Ishikawa (cell line): Measurements from ENCODE around the gene DENND4A.

Experiments
- CEBPB ChIP-seq: IDR thresholded peaks from 2 replicates; pipeline ENCODE4 v1.6.1; 2012
- CREB1 ChIP-seq: IDR thresholded peaks from 2 replicates; pipeline ENCODE4 v1.6.1; 2012; ENCODE audit warnings: low read depth
- EGR1 ChIP-seq: IDR thresholded peaks from 2 replicates; pipeline ENCODE4 v1.6.1; 2012
- EP300 ChIP-seq: IDR thresholded peaks from 2 replicates; pipeline ENCODE4 v1.6.1; 2012; ENCODE audit warnings: borderline replicate concordance
- FOXM1 ChIP-seq: IDR thresholded peaks from 2 replicates; pipeline ENCODE4 v1.6.1; 2012; ENCODE audit warnings: low read depth, borderline replicate concordance
- MAX ChIP-seq: IDR thresholded peaks from 2 replicates; pipeline ENCODE4 v1.6.1; 2012
- NFIC ChIP-seq: IDR thresholded peaks from 2 replicates; pipeline ENCODE4 v1.6.1; 2012
- RAD21 ChIP-seq: IDR thresholded peaks from 2 replicates; pipeline ENCODE4 v1.6.1; 2012; ENCODE audit warnings: low read depth
- REST ChIP-seq: IDR thresholded peaks from 2 replicates; pipeline ENCODE4 v1.6.1; 2012; ENCODE audit warnings: low read depth, mild to moderate bottlenecking
- TAF1 ChIP-seq: IDR thresholded peaks from 2 replicates; pipeline ENCODE4 v1.6.1; 2012; ENCODE audit warnings: low read depth, mild to moderate bottlenecking
- TCF12 ChIP-seq: IDR thresholded peaks from 2 replicates; pipeline ENCODE4 v1.6.1; 2012; ENCODE audit warnings: low read depth
- TEAD4 ChIP-seq: IDR thresholded peaks from 2 replicates; pipeline ENCODE4 v1.6.1; 2012
- USF1 ChIP-seq: IDR thresholded peaks from 2 replicates; pipeline ENCODE4 v1.6.1; 2012
- YY1 ChIP-seq: IDR thresholded peaks from 2 replicates; pipeline ENCODE4 v1.6.1; 2012; ENCODE audit warnings: low read depth
- ZBTB7A ChIP-seq: IDR thresholded peaks from 2 replicates; pipeline ENCODE4 v1.6.1; 2012; ENCODE audit warnings: low read depth

The DENND4A gene

GRCh38 chr15:65646486-65646885 lies 145.6 kb downstream of the DENND4A start:
- no peak for TF ChIP-seq TCF12
- no peak for TF ChIP-seq EGR1
- TF ChIP-seq RAD21, result no peak
- no peak for TF ChIP-seq FOXM1
- TF ChIP-seq TEAD4, result no peak
- TF ChIP-seq TAF1, result no peak
- no peak for TF ChIP-seq NFIC
- TF ChIP-seq REST, result no peak
- TF ChIP-seq USF1, result no peak
- TF ChIP-seq CREB1, result no peak

- no peak for TF ChIP-seq TEAD4
- TF ChIP-seq YY1, result no peak
- TF ChIP-seq TAF1, result no peak
- TF ChIP-seq EGR1, result no peak
- TF ChIP-seq FOXM1, result no peak
- no peak for TF ChIP-seq MAX
- TF ChIP-seq NFIC, result no peak
- no peak for TF ChIP-seq CREB1
- TF ChIP-seq ZBTB7A, result no peak
Measured at GRCh38 chr15:65645392-65645791, 146.7 kb downstream of the DENND4A start.

GRCh38 chr15:65644282-65644681 lies 147.8 kb downstream of the DENND4A start:
- TF ChIP-seq ZBTB7A, result no peak
- no peak for TF ChIP-seq NFIC
- no peak for TF ChIP-seq CREB1
- TF ChIP-seq RAD21, result no peak
- no peak for TF ChIP-seq MAX
- TF ChIP-seq TAF1, result no peak
- TF ChIP-seq CEBPB, result no peak
- TF ChIP-seq TEAD4, result no peak
- TF ChIP-seq EGR1, result no peak
- TF ChIP-seq TCF12, result no peak
- no peak for TF ChIP-seq EP300
- TF ChIP-seq REST, result no peak
- TF ChIP-seq FOXM1, result no peak
- no peak for TF ChIP-seq YY1
- no peak for TF ChIP-seq USF1

- TF ChIP-seq TEAD4, result no peak
- no peak for TF ChIP-seq MAX
- TF ChIP-seq RAD21, result no peak
- TF ChIP-seq EP300, result no peak
Measured at GRCh38 chr15:65642594-65642993, 149.5 kb downstream of the DENND4A start.

GRCh38 chr15:65641768-65642475 lies 150.2 kb downstream of the DENND4A start:
- no peak for TF ChIP-seq YY1
- no peak for TF ChIP-seq CEBPB
- TF ChIP-seq MAX, result no peak
- TF ChIP-seq CREB1, result no peak
- TF ChIP-seq EP300, result no peak
- no peak for TF ChIP-seq ZBTB7A
- TF ChIP-seq RAD21, result no peak

GRCh38 chr15:65639509-65639908 lies 152.6 kb downstream of the DENND4A start:
- TF ChIP-seq EP300 (no peak), FOXM1 (no peak), TAF1 (no peak), EGR1 (no peak), USF1 (no peak), TEAD4 (no peak), MAX (no peak), REST (no peak), CREB1 (no peak), CEBPB (no peak), NFIC (no peak), RAD21 (no peak), YY1 (no peak), TCF12 (no peak), ZBTB7A (no peak)
